ENCODE data around the gene SARNP.

Gene SARNP

DNA sequence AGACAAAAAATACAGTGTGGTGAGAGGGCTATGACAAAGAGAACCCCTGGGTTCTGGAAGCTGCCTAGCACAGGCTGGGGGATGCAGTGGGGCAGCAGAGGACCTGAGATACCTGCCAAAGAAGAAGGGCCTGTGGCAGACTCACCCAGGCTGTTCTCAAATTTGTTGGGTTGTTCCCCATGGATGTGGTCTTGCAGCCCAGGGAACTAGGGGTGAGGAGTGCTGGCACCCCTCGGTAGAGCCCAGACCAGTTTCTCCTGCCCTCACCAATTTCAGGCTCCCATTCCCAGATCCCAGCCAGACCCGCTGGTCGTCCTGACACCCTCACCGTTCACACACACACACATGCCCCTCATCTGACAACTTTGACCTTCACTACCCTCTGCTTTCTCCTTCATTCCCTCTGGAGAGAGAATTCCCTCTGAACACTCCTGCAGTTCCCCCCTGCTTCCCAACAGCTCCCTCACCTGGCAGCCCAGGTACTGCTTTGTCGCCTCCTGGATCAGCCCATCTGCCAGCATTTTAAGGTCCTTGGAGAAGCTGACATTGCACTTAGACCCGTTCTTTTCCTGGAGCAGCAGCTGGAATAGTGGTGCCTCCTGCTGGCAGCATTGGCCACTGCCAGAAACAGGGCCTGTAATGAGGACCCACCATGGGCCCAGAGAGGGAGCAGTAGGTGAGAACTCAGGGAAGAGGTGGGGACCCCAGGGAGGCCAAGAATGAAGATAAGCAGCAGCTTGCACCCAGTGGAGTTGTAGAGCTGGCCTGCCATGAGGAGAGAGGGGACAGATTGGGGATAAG lies 80.5 kb downstream of the SARNP start:
- TF ChIP-seq CTCF (IDR thresholded peaks at IDR 0.05; ENCODE audit: low read depth, low read length, missing control alignments), result peak; percentile 87
- no peak for DNase-seq (ENCODE audit: low read depth)
- H3K4me3 ChIP-seq (ENCODE audit: low read depth, low read length), result no peak overlapping the region
- in situ Hi-C loops (cut with HindIII; ENCODE audit: low sequenced_read_pairs), result no loop called here

DNA sequence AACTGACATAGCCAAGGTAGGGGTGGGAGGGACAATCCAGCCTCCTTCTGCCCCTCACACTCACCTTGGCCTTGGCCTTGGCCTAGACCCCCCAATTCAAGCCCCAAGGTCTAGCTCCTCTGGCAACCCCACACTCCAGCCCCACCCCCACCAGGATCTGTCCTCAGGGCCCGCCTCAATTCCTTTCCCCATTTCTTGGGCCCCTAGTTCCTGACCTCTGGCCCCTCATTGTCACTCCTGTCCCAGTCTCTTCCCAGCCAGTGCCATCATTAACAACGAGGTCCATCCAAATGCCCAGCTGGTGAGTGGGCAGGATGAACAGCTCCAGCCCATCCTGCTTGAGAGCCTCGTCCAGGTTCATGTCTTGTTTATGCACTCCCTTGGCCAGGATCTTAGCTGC lies 81.4 kb downstream of the SARNP start:
- TF ChIP-seq CTCF (IDR thresholded peaks at IDR 0.05; ENCODE audit: low read depth, low read length, missing control alignments), result no peak
- H3K4me3 ChIP-seq (ENCODE audit: low read depth, low read length), result no peak overlapping the region
- in situ Hi-C loops (cut with HindIII; ENCODE audit: low sequenced_read_pairs), result no loop called here
- no peak for DNase-seq (ENCODE audit: low read depth)

GRCh38 chr12:55734595-55734994 lies 82.9 kb downstream of the SARNP start:
- DNase-seq (ENCODE audit: low read depth), result no peak
- in situ Hi-C loops (cut with HindIII; ENCODE audit: low sequenced_read_pairs), result no loop called here
- H3K4me3 ChIP-seq (ENCODE audit: low read depth, low read length), result no peak overlapping the region
- no peak for TF ChIP-seq CTCF (IDR thresholded peaks at IDR 0.05; ENCODE audit: low read depth, low read length, missing control alignments)

DNA sequence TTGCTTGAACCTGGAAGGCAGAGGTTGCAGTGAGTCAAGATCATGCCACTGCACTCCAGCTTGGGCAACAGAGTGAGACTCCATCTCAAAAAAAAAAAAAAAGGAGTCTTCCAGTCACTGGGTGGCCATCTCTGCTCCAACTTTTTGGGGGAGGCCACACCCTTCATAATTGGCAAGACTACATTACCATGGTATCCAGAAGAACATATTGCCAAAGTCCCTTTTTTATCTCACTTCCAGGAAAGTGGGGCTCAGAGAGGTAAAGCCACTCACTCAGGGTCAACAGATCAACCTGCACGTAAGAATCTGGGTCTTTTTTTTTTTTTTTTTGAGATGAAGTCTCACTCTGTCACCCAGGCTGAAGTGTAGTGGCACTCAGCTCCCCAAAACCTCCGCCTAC lies 83.7 kb downstream of the SARNP start:
- no peak for DNase-seq (ENCODE audit: low read depth)
- TF ChIP-seq CTCF (IDR thresholded peaks at IDR 0.05; ENCODE audit: low read depth, low read length, missing control alignments), result no peak
- no peak overlapping the region for H3K4me3 ChIP-seq (ENCODE audit: low read depth, low read length)
- in situ Hi-C loops (cut with HindIII; ENCODE audit: low sequenced_read_pairs), result no loop called here

DNA sequence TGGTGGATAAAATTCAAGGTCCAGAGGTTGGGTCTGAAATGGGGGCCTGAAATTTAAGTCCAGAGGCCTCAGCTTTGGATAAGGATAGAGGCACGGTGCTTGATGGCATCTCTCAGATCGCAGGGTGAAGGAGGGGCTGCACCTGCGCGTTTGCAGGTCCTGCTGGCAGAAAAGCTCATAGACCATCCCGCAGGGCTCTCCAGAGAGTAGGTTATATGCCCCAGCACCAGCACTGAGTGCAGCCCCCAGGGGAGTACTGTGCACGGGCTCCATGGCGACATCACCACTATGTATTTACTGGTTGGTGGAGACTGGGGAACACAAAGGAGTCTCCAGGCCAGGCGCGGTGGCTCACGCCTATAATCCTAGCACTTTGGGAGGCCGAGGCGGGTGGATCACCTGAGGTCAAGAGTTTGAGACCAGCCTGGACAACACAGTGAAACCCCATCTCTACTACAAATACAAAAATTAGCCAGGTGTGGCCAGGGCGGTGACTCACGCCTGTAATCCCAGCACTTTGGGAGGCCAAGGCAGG lies 84.4 kb downstream of the SARNP start:
- no peak for TF ChIP-seq CTCF (IDR thresholded peaks at IDR 0.05; ENCODE audit: low read depth, low read length, missing control alignments)
- no peak for DNase-seq (ENCODE audit: low read depth)
- H3K4me3 ChIP-seq (ENCODE audit: low read depth, low read length), result no peak overlapping the region
- in situ Hi-C loops (cut with HindIII; ENCODE audit: low sequenced_read_pairs), result no loop called here

DNA sequence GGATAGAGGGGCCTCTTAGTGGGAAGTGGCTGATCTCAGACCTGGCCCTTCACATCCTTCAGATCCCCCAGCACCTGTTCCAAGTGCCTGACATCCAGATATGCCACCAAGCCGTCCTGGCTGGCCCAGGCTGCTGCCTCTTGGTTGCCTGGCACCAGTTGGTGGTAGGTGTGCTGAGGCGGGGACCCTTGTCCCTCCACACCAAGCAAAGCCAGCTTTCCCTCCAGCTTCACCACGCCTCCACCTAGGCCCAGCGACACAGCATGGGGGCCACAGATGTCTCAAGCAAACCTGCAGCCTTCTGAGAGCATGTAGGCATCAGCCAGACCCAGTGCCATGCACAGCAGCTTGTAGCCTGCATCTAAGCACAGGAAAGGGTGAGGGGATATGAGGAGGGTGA lies 85.2 kb downstream of the SARNP start:
- no peak for TF ChIP-seq CTCF (IDR thresholded peaks at IDR 0.05; ENCODE audit: low read depth, low read length, missing control alignments)
- no peak for DNase-seq (ENCODE audit: low read depth)
- in situ Hi-C loops (cut with HindIII; ENCODE audit: low sequenced_read_pairs), result no loop called here
- H3K4me3 ChIP-seq (ENCODE audit: low read depth, low read length), result no peak overlapping the region
